ENCODE data around the gene ADGRL3. TPM values are rescaled to one million over a fixed set of nuclear protein-coding genes. Genes with fewer than 3 reads are reported as not detected.

Gene ADGRL3
- total RNA-seq, 4 donors from 2014 or later: 0.67 to 4.6 (median 1.6) TPM

GRCh38 chr4:61812171-61812570 lies 612.0 kb downstream of the ADGRL3 start:
- no peak overlapping the region for H3K4me3 ChIP-seq (replicated peaks in 1 of 3)
- no peak for TF ChIP-seq CTCF (IDR thresholded peaks at IDR 0.05)
- no peak for TF ChIP-seq POLR2A (IDR thresholded peaks at IDR 0.05)
- WGBS, 2 donors: 94 to 95% methylated on average over 2 of the region's 2 CpGs
- H3K4me1 ChIP-seq: no peaks in the 10 kb centered on the region
- no peak for DNase-seq
- H3K9me3 ChIP-seq: no peaks in the 10 kb centered on the region
- no peak overlapping the region for H3K27ac ChIP-seq
- intact Hi-C loops (cut with DNase I): no loop called here
- H3K27me3 ChIP-seq: no peaks in the 10 kb centered on the region
- H3K36me3 ChIP-seq: no peaks in the 10 kb centered on the region

GRCh38 chr4:61817071-61817470 lies 616.9 kb downstream of the ADGRL3 start:
- DNase-seq: no peak
- Histone ChIP-seq H3K4me1 (no peaks in the 10 kb centered on the region), H3K9me3 (no peaks in the 10 kb centered on the region), H3K27me3 (no peaks in the 10 kb centered on the region), H3K27ac (no peak overlapping the region), H3K36me3 (no peaks in the 10 kb centered on the region), H3K4me3 (replicated peaks in 1 of 3) (no peak overlapping the region)
- WGBS, 2 donors: 85 to 97% methylated on average over 4 of the region's 4 CpGs
- TF ChIP-seq CTCF (IDR thresholded peaks at IDR 0.05) (no peak), POLR2A (IDR thresholded peaks at IDR 0.05) (no peak)
- intact Hi-C loops (cut with DNase I): no loop called here

- Histone ChIP-seq H3K4me1 (no peaks in the 10 kb centered on the region), H3K9me3 (no peaks in the 10 kb centered on the region), H3K27ac (no peak overlapping the region), H3K36me3 (no peaks in the 10 kb centered on the region), H3K27me3 (no peaks in the 10 kb centered on the region), H3K4me3 (replicated peaks in 1 of 3) (no peak overlapping the region)
- DNase-seq: no peak
- no peak for TF ChIP-seq POLR2A (IDR thresholded peaks at IDR 0.05)
- no peak for TF ChIP-seq CTCF (IDR thresholded peaks at IDR 0.05)
- WGBS, 2 donors: 89 to 93% methylated on average over 3 of the region's 3 CpGs
- intact Hi-C loops (cut with DNase I): no loop called here
Observed at GRCh38 chr4:61820136-61820535, 620.0 kb downstream of the ADGRL3 start.

GRCh38 chr4:61824454-61824853 lies 624.3 kb downstream of the ADGRL3 start:
- Histone ChIP-seq H3K9me3 (no peaks in the 10 kb centered on the region), H3K27ac (no peak overlapping the region), H3K4me1 (no peaks in the 10 kb centered on the region), H3K36me3 (no peaks in the 10 kb centered on the region), H3K4me3 (replicated peaks in 1 of 3) (no peak overlapping the region), H3K27me3 (no peaks in the 10 kb centered on the region)
- no peak for TF ChIP-seq CTCF (IDR thresholded peaks at IDR 0.05)
- no peak for TF ChIP-seq POLR2A (IDR thresholded peaks at IDR 0.05)
- 90 to 92% methylated on average over 2 of the region's 2 CpGs for WGBS, 2 donors
- intact Hi-C loops (cut with DNase I): no loop called here
- DNase-seq: no peak

- Histone ChIP-seq H3K4me3 (replicated peaks in 1 of 3) (no peak overlapping the region), H3K4me1 (no peaks in the 10 kb centered on the region), H3K36me3 (no peaks in the 10 kb centered on the region), H3K9me3 (no peaks in the 10 kb centered on the region), H3K27ac (no peak overlapping the region), H3K27me3 (no peaks in the 10 kb centered on the region)
- WGBS, 2 donors: 49 to 56% methylated on average over 1 of the region's 1 CpG
- intact Hi-C loops (cut with DNase I): no loop called here
- no peak for DNase-seq
- TF ChIP-seq CTCF (IDR thresholded peaks at IDR 0.05): no peak
- no peak for TF ChIP-seq POLR2A (IDR thresholded peaks at IDR 0.05)
Observed at GRCh38 chr4:61827907-61828391, 627.8 kb downstream of the ADGRL3 start.

Measured in thyroid gland (tissue), 4 donors.